ENCODE data around the gene CLDN1. TPM values are rescaled to one million over a fixed set of nuclear protein-coding genes. Genes with fewer than 3 reads are reported as not detected.

The CLDN1 gene
- total and polyA plus RNA-seq, 7 donors = 0.27 to 3.8 (median 0.46) TPM

DNA sequence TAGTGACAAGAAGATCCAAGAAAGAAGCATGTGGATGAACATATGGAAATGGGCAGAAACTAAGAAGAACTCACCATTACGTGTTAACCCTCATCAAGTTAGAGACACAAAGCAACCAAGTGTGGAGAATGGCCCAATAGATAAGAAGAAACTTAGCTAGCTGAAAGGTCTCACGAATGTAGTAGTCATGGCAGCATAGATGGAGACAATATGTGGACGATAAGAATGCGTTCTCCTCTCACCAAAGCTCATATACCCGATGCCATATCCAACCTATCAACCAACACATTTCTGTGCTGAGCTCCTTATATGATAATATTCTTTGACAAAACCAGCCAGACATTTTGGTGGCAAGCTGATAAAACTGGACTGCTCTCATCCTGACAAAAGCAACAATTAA is 15.1 kb upstream of the CLDN1 start:
- H3K4me3 ChIP-seq = no peak overlapping the region

DNA sequence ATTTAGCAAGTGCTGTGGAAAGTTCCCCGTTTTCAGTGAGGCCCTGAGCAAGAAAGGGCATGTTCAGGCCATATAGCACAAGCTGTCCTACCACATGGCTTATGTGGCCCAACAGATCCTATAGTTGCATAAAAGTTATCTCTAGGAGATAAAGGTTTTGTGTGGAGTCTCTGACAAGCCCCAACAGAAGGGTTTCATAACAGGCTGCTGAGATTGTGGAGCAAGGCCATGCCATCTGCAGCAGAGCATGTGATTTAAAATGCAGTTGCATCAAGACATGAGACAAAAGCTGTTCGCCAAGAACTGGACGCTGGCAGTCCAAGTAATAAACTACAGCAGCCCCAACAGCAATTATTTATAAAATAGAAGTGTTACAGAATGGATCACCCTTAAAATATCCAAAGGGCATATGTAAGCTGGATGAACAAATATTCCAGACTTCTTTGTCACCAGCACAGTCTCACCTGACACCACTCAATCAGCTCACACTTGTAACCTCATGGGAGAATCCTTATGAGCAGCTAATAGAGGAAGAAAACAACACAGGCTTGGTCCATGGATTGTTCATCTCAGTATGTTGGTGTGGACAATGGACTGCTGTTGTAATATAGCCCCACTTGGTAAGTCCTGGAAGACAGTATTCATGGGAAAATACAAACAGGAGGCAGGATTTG is 14.4 kb upstream of the CLDN1 start:
- H3K9me3 ChIP-seq = no peaks in the 10 kb centered on the region
- H3K27me3 ChIP-seq = no peaks in the 10 kb centered on the region
- H3K36me3 ChIP-seq = no peaks in the 10 kb centered on the region
- no peak overlapping the region for H3K4me3 ChIP-seq
- intact Hi-C loops (cut with DNase I) = no loop called here
- TF ChIP-seq POLR2AphosphoS5 (IDR thresholded peaks at IDR 0.05) (no peak), POLR2A (IDR thresholded peaks at IDR 0.05) (no peak), EP300 (IDR thresholded peaks at IDR 0.05) (no peak)
- TF ChIP-seq, protein P1, sequence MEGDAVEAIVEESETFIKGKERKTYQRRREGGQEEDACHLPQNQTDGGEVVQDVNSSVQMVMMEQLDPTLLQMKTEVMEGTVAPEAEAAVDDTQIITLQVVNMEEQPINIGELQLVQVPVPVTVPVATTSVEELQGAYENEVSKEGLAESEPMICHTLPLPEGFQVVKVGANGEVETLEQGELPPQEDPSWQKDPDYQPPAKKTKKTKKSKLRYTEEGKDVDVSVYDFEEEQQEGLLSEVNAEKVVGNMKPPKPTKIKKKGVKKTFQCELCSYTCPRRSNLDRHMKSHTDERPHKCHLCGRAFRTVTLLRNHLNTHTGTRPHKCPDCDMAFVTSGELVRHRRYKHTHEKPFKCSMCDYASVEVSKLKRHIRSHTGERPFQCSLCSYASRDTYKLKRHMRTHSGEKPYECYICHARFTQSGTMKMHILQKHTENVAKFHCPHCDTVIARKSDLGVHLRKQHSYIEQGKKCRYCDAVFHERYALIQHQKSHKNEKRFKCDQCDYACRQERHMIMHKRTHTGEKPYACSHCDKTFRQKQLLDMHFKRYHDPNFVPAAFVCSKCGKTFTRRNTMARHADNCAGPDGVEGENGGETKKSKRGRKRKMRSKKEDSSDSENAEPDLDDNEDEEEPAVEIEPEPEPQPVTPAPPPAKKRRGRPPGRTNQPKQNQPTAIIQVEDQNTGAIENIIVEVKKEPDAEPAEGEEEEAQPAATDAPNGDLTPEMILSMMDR (IDR thresholded peaks at IDR 0.05) = no peak
- H3K4me1 ChIP-seq = peaks cover 0 to 6% (median 0%) of the 10 kb centered on the region in 4 donors
- 77 to 90% methylated on average over 3 of the region's 3 CpGs for WGBS, 2 donors
- no peak overlapping the region for H3K27ac ChIP-seq
- no peak for DNase-seq

More for the DNA sequence above, 15.1 kb upstream of the CLDN1 start:
- intact Hi-C loops (cut with DNase I) = no loop called here
- H3K27ac ChIP-seq = no peak overlapping the region
- no peaks in the 10 kb centered on the region for H3K36me3 ChIP-seq
- no peak for DNase-seq
- no peaks in the 10 kb centered on the region for H3K27me3 ChIP-seq
- 94% methylated on average over 5 of the region's 5 CpGs for WGBS, 2 donors
- H3K4me1 ChIP-seq = peaks cover 0 to 6% (median 0%) of the 10 kb centered on the region in 4 donors
- no peaks in the 10 kb centered on the region for H3K9me3 ChIP-seq
- TF ChIP-seq, protein P1 (IDR thresholded peaks at IDR 0.05) = no peak
- TF ChIP-seq POLR2AphosphoS5 (IDR thresholded peaks at IDR 0.05) (no peak), EP300 (IDR thresholded peaks at IDR 0.05) (no peak), POLR2A (IDR thresholded peaks at IDR 0.05) (no peak)

DNA sequence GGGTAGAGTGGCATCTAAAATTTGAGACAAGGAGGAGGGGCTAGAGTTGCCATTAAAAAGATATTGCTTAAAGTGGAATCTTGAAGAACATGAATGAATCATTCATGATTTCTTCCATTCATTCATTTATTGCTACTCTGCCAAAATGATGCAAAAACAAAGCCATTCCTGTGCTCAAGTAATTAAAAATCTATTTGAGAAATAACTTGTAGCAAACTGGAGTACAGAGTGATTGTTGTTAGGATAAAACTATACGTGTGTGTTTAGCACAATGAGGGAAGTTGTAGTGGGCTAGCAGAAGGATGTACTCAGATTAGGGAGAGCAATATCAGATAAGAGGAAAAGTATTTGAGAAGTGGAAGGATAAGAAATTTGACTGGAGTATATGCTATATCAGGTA is 11.7 kb upstream of the CLDN1 start:
- H3K36me3 ChIP-seq = no peaks in the 10 kb centered on the region
- intact Hi-C loops (cut with DNase I) = no loop called here
- H3K4me3 ChIP-seq = no peak overlapping the region
- no peak for DNase-seq
- no peaks in the 10 kb centered on the region for H3K9me3 ChIP-seq
- no peaks in the 10 kb centered on the region for H3K27me3 ChIP-seq
- TF ChIP-seq, protein P1 (IDR thresholded peaks at IDR 0.05) = no peak
- TF ChIP-seq EP300 (IDR thresholded peaks at IDR 0.05) (no peak), POLR2A (IDR thresholded peaks at IDR 0.05) (no peak), POLR2AphosphoS5 (IDR thresholded peaks at IDR 0.05) (no peak)
- H3K27ac ChIP-seq = no peak overlapping the region
- H3K4me1 ChIP-seq = peaks cover 0 to 6% (median 0%) of the 10 kb centered on the region in 4 donors
- 83 to 86% methylated on average over 1 of the region's 1 CpG for WGBS, 2 donors

DNA sequence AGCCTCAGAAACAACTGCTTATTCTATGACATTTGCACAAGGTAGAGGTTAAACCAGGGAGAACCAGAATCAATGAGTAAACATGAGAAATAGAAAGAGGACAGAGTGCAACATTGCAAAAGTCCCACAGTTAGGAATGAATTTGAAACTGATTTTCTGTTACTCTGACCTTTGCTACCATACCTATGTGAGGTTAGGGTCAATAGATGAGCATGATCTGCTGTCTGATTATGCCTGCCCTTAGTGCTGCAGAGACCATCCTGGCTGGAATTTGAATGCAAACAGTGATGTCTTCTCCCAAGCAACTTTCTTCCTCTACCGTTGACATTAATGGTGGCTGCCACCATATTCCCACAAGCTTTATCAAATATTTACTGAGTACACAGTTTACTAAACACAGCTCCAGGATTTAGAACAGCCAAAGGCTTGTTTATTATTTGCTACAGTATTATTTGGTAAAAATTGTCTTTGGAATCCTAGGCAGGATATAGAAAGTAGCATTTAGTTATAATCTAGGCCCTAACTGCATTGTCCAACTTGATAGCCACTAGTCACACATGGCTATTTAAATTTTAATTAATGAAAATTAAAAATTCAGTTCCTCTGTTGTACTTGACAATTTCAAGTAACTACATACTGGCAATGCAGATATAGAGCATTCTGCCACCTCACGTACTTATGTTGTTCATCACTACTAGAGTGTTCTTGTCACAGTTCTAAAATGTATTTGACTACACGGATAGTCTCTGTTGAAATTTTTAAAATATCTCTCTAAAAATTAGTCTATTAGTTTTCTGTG is 8.9 kb upstream of the CLDN1 start:
- Histone ChIP-seq H3K4me3 (no peak overlapping the region), H3K4me1 (peaks cover 0 to 6% (median 4%) of the 10 kb centered on the region in 4 donors), H3K36me3 (no peaks in the 10 kb centered on the region), H3K9me3 (no peaks in the 10 kb centered on the region), H3K27ac (no peak overlapping the region), H3K27me3 (no peaks in the 10 kb centered on the region)
- TF ChIP-seq, protein P1 (IDR thresholded peaks at IDR 0.05) = no peak
- WGBS, 2 donors = 72 to 88% methylated on average over 3 of the region's 3 CpGs
- no peak for DNase-seq
- intact Hi-C loops (cut with DNase I) = no loop called here
